GM12875 (cell line): ENCODE data around the gene ZNF558.
"Not testable (repeated sequence)": the region's sequence is repeated elsewhere in the genome, so short reads cannot be mapped to it uniquely, and the experiment has no call there.

ENCODE experiments used
- H3K4me3 ChIP-seq: one replicate; pipeline ENCODE4 v1.5.1; 2011; ENCODE audit warnings: low read depth, low read length, control low read depth
- TF ChIP-seq, protein P1 (sequence below): IDR thresholded peaks from 2 replicates; pipeline ENCODE4 v1.5.1; 2011; ENCODE audit warnings: low read depth, mild to moderate bottlenecking, control low read depth, inconsistent platforms, low read length, moderate library complexity, borderline replicate concordance; ENCODE audit not compliant: insufficient read depth

ZNF558 gene

GRCh38 chr19:8811315-8812172 lies 20.6 kb downstream of the ZNF558 start:
- H3K4me3 ChIP-seq = no peak overlapping the region
- TF ChIP-seq, protein P1, sequence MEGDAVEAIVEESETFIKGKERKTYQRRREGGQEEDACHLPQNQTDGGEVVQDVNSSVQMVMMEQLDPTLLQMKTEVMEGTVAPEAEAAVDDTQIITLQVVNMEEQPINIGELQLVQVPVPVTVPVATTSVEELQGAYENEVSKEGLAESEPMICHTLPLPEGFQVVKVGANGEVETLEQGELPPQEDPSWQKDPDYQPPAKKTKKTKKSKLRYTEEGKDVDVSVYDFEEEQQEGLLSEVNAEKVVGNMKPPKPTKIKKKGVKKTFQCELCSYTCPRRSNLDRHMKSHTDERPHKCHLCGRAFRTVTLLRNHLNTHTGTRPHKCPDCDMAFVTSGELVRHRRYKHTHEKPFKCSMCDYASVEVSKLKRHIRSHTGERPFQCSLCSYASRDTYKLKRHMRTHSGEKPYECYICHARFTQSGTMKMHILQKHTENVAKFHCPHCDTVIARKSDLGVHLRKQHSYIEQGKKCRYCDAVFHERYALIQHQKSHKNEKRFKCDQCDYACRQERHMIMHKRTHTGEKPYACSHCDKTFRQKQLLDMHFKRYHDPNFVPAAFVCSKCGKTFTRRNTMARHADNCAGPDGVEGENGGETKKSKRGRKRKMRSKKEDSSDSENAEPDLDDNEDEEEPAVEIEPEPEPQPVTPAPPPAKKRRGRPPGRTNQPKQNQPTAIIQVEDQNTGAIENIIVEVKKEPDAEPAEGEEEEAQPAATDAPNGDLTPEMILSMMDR = no peak

GRCh38 chr19:8806661-8807060 lies 25.4 kb downstream of the ZNF558 start:
- TF ChIP-seq, protein P1 = no peak
- no peak overlapping the region for H3K4me3 ChIP-seq

GRCh38 chr19:8794823-8795222 lies 37.3 kb downstream of the ZNF558 start:
- TF ChIP-seq, protein P1 = no peak
- H3K4me3 ChIP-seq = no peak overlapping the region

DNA sequence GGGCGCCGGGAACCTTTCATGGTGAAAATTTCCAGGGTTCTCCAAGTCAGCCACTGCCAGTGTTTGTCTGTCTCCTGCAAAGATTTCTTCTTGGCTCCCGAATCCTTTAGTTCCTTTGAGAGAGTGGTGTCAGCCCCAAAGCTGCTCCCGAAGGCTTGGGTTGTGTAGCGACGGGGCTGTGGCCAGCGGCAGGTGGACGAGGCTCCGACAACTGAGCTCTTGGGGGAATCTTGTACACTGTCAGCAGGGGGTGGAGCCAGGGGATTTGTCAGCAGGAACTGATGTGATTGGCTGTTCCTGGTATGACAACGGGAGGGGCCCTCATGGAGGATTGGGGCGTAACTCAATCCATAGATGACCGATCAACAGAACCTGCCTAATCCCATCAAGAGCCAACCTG lies 58.5 kb downstream of the ZNF558 start:
- H3K4me3 ChIP-seq = not testable (repeated sequence)

GRCh38 chr19:8769265-8769664 lies 62.8 kb downstream of the ZNF558 start:
- H3K4me3 ChIP-seq = not testable (repeated sequence)

DNA sequence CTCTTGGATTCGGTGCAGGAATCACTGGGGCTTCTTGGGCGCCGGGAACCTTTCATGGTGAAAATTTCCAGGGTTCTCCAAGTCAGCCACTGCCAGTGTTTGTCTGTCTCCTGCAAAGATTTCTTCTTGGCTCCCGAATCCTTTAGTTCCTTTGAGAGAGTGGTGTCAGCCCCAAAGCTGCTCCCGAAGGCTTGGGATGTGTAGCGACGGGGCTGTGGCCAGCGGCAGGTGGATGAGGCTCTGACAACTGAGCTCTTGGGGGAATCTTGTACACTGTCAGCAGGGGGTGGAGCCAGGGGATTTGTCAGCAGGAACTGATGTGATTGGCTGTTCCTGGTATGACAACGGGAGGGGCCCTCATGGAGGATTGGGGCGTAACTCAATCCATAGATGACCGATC lies 64.8 kb downstream of the ZNF558 start:
- not testable (repeated sequence) for H3K4me3 ChIP-seq
